Ishikawa (cell line): ENCODE data around the gene UBE3B.

Experiments used
- EGR1 ChIP-seq: IDR thresholded peaks from 2 replicates; pipeline ENCODE4 v1.6.1; 2012
- EP300 ChIP-seq: IDR thresholded peaks from 2 replicates; pipeline ENCODE4 v1.6.1; 2012; ENCODE audit warnings: borderline replicate concordance
- FOXM1 ChIP-seq: IDR thresholded peaks from 2 replicates; pipeline ENCODE4 v1.6.1; 2012; ENCODE audit warnings: low read depth, borderline replicate concordance
- RAD21 ChIP-seq: IDR thresholded peaks from 2 replicates; pipeline ENCODE4 v1.6.1; 2012; ENCODE audit warnings: low read depth
- TEAD4 ChIP-seq: IDR thresholded peaks from 2 replicates; pipeline ENCODE4 v1.6.1; 2012
- ZBTB7A ChIP-seq: IDR thresholded peaks from 2 replicates; pipeline ENCODE4 v1.6.1; 2012; ENCODE audit warnings: low read depth

- TF ChIP-seq RAD21 (no peak), TEAD4 (no peak), EP300 (no peak), FOXM1 (no peak), ZBTB7A (no peak), EGR1 (no peak)
Measured at GRCh38 chr12:109544955-109545531, 67.6 kb downstream of the UBE3B start.
